ENCODE results near the gene COL5A1.

DNA sequence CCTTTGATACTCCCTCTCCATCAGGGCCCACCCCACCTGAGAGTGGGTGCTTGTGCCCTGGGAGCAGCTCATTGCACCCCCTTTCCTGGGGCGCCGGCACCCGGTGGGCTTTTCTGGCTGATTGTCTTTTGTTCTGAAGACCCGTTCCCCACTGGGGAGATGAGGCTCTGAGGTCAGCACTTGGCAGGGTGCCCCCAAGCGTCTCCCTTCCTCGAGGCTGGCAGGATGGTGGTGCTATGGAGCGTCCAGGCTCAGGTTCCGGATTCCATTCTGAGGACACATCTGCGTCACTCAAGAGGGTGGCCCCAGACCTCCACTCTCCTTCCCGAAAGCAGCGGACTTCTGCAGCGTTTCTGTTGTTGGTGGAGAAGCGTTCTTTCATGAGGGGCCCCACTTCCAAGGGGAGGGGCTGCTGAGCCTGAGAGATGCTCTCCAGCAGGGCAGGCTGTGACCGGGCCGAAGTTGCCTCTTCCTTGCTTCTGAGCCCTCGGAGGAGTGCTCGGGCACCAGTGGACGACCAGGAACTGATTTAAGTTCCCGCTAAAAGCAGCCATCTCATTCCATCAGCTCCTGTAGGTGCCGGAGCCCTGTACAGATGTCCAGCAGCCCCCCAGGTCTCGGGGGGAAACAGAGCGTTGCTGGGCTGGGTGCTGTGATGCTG lies 42.2 kb downstream of the COL5A1 start:
- TF ChIP-seq, protein P1, sequence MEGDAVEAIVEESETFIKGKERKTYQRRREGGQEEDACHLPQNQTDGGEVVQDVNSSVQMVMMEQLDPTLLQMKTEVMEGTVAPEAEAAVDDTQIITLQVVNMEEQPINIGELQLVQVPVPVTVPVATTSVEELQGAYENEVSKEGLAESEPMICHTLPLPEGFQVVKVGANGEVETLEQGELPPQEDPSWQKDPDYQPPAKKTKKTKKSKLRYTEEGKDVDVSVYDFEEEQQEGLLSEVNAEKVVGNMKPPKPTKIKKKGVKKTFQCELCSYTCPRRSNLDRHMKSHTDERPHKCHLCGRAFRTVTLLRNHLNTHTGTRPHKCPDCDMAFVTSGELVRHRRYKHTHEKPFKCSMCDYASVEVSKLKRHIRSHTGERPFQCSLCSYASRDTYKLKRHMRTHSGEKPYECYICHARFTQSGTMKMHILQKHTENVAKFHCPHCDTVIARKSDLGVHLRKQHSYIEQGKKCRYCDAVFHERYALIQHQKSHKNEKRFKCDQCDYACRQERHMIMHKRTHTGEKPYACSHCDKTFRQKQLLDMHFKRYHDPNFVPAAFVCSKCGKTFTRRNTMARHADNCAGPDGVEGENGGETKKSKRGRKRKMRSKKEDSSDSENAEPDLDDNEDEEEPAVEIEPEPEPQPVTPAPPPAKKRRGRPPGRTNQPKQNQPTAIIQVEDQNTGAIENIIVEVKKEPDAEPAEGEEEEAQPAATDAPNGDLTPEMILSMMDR (IDR thresholded peaks at IDR 0.05), result no peak
- TF ChIP-seq EP300 (IDR thresholded peaks at IDR 0.05; ENCODE audit: low read depth), result no peak
